GM18499 (cell line): ENCODE results near the gene GATA5.

Experiments used
- ATAC-seq: cut with Tn5 transposase; IDR thresholded peaks from one replicate; pipeline ENCODE4 v1.9.1; 2021; ENCODE audit warnings: moderate number of reproducible peaks; ENCODE audit not compliant: insufficient read depth, unreplicated experiment

The GATA5 gene

GRCh38 chr20:62475772-62476055 lies at the start of gene GATA5:
GATA5 (minus strand) TSS chr20:62475995; CDS start chr20:62475521, 474 bp downstream.
- no peak for ATAC-seq

GRCh38 chr20:62525014-62525413 lies 49.2 kb upstream of the GATA5 start:
- ATAC-seq = no peak

- no peak for ATAC-seq
Observed at GRCh38 chr20:62524505-62524911, 48.7 kb upstream of the GATA5 start.

- ATAC-seq = no peak
Observed at GRCh38 chr20:62523473-62524203, 47.8 kb upstream of the GATA5 start.

- no peak for ATAC-seq
Observed at GRCh38 chr20:62522748-62523396, 47.1 kb upstream of the GATA5 start.

GRCh38 chr20:62519826-62520225 lies 44.0 kb upstream of the GATA5 start:
- ATAC-seq = no peak

- ATAC-seq = no peak
Observed at GRCh38 chr20:62518911-62519310, 43.1 kb upstream of the GATA5 start.

GRCh38 chr20:62517901-62518610 lies 42.3 kb upstream of the GATA5 start:
- ATAC-seq = no peak

- no peak for ATAC-seq
Observed at GRCh38 chr20:62517168-62517567, 41.4 kb upstream of the GATA5 start.

- no peak for ATAC-seq
Observed at GRCh38 chr20:62516338-62516737, 40.5 kb upstream of the GATA5 start.

- ATAC-seq = no peak
Observed at GRCh38 chr20:62515826-62516225, 40.0 kb upstream of the GATA5 start.

- no peak for ATAC-seq
Observed at GRCh38 chr20:62515280-62515679, 39.5 kb upstream of the GATA5 start.

- no peak for ATAC-seq
Observed at GRCh38 chr20:62513991-62514390, 38.2 kb upstream of the GATA5 start.

- no peak for ATAC-seq
Observed at GRCh38 chr20:62511915-62512610, 36.3 kb upstream of the GATA5 start.

- no peak for ATAC-seq
Observed at GRCh38 chr20:62511300-62511914, 35.6 kb upstream of the GATA5 start.

GRCh38 chr20:62508641-62509051 lies 32.9 kb upstream of the GATA5 start:
- ATAC-seq = no peak

GRCh38 chr20:62507991-62508640 lies 32.3 kb upstream of the GATA5 start:
- no peak for ATAC-seq

- ATAC-seq = no peak
Observed at GRCh38 chr20:62507323-62507722, 31.5 kb upstream of the GATA5 start.

GRCh38 chr20:62506791-62507190 lies 31.0 kb upstream of the GATA5 start:
- ATAC-seq = no peak

- no peak for ATAC-seq
Observed at GRCh38 chr20:62506087-62506486, 30.3 kb upstream of the GATA5 start.
